MCF 10A (cell line): ENCODE results near the gene HMGB1. TPM values are rescaled to one million over a fixed set of nuclear protein-coding genes. Genes with fewer than 3 reads are reported as not detected.

Experiments
- BruUV-seq: library from RNA; stranded (reverse); fragments of 400-500 nt; replicated peaks from 2 replicates; lab custom pipeline; 2021; lab: Mats Ljungman, UMichigan
- CTCF ChIA-PET: fragments of 300-600 bp; sonication (Branson Sonifier 250); formaldehyde crosslinking; extraction: SDS; loops from one replicate; lab custom pipeline; 2021; ENCODE audit warnings: antibody characterized with exemption, inconsistent platforms; lab: Yijun Ruan, JAX
- POLR2A ChIA-PET: fragments of 300-600, 350-650 bp; sonication (Branson Sonifier 250); formaldehyde crosslinking; extraction: SDS; loops from one replicate; lab custom pipeline; 2020; ENCODE audit warnings: antibody characterized with exemption, inconsistent platforms; lab: Yijun Ruan, JAX
- DNase-seq: peaks from one replicate; pipeline ENCODE4 v3.0.0-alpha.2; 2018; ENCODE audit not compliant: unreplicated experiment
- H3K27ac Mint-ChIP-seq: one replicate; pipeline ENCODE4 v1.8.0; 2022; ENCODE audit warnings: mild to moderate bottlenecking, low read depth, mixed read lengths; ENCODE audit not compliant: unreplicated experiment
- H3K27me3 Mint-ChIP-seq: one replicate; pipeline ENCODE4 v1.8.0; 2022; ENCODE audit warnings: mixed read lengths; ENCODE audit not compliant: insufficient read depth, unreplicated experiment
- H3K36me3 Mint-ChIP-seq: one replicate; pipeline ENCODE4 v1.8.0; 2022; ENCODE audit warnings: mild to moderate bottlenecking, moderate library complexity, mixed read lengths; ENCODE audit not compliant: insufficient read depth, unreplicated experiment
- H3K4me1 Mint-ChIP-seq: one replicate; pipeline ENCODE4 v1.8.0; 2022; ENCODE audit warnings: mixed read lengths; ENCODE audit not compliant: insufficient read depth, unreplicated experiment
- H3K4me3 Mint-ChIP-seq: one replicate; pipeline ENCODE4 v1.8.0; 2022; ENCODE audit warnings: mild to moderate bottlenecking, moderate library complexity, mixed read lengths; ENCODE audit not compliant: unreplicated experiment
- H3K9me3 Mint-ChIP-seq: one replicate; pipeline ENCODE4 v1.8.0; 2022; ENCODE audit warnings: mixed read lengths; ENCODE audit not compliant: unreplicated experiment
- intact Hi-C: fragments of 100-400 bp; cut with micrococcal nuclease; formaldehyde crosslinking; loops from 2 replicates; pipeline ENCODE4 v1.14.1; 2022
- total RNA-seq: library from RNA; stranded (reverse); gene quantifications from 2 replicates; pipeline ENCODE4 v1.2.3, GENCODE V29; 2022
- TF ChIP-seq, protein P1 (sequence below): fragments of 200-600 bp; IDR thresholded peaks from one replicate; pipeline ENCODE4 v1.8.0; 2022; ENCODE audit warnings: antibody characterized with exemption, mild to moderate bottlenecking; ENCODE audit not compliant: unreplicated experiment

Gene HMGB1
- total RNA-seq, 1 experiment from 2014 or later, result 302 TPM

DNA sequence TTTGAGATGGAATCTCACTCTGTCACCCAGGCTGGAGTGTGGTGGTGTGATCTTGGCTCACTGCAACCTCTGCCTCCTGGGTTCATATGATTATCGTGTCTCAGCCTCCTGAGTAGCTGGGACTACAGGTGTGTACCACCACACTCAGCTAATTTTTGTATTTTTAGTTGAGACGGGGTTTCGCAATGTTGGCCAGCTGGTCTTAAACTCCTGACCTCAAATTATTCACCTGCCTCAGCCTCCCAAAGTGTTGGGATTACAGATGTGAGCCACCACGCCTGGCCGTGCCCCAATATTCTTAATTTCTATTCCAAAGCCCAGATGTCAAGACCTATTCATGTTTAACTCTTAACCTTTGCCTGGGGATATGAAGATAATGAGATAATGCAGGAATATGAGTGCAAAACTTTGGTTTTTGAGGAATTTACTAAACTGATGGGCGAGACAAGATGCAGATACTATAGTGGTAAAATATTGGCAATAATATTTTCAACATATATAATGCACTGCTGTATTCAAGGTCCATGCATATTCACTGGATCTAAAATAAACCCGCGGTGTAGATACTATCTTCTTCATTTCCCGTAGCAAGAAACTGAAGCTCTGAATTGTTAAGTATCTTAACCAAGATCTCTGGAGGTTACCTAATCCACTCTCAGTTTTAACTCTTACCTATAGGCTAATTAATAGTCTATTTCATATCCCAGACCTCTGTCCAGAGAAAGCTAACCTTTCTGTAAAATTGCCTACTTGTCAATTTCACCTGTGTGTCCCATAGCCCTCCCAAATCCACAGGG lies 43.7 kb upstream of the HMGB1 start:
- intact Hi-C loops, result no loop called here
- POLR2A ChIA-PET, result interaction anchor here (0.6 kb wide), 1 partner anchor 108 kb away, joined by 3 read pairs; no protein-coding TSS in a partner anchor
- no peaks in the 10 kb centered on the region for H3K4me1 Mint-ChIP-seq
- H3K36me3 Mint-ChIP-seq, result no peaks in the 10 kb centered on the region
- H3K4me3 Mint-ChIP-seq, result no peak overlapping the region
- no peak overlapping the region for H3K27ac Mint-ChIP-seq
- BruUV-seq, result no TSS peak
- CTCF ChIA-PET, result no interaction called here
- no peaks in the 10 kb centered on the region for H3K27me3 Mint-ChIP-seq
- no peak for DNase-seq
- TF ChIP-seq, protein P1, sequence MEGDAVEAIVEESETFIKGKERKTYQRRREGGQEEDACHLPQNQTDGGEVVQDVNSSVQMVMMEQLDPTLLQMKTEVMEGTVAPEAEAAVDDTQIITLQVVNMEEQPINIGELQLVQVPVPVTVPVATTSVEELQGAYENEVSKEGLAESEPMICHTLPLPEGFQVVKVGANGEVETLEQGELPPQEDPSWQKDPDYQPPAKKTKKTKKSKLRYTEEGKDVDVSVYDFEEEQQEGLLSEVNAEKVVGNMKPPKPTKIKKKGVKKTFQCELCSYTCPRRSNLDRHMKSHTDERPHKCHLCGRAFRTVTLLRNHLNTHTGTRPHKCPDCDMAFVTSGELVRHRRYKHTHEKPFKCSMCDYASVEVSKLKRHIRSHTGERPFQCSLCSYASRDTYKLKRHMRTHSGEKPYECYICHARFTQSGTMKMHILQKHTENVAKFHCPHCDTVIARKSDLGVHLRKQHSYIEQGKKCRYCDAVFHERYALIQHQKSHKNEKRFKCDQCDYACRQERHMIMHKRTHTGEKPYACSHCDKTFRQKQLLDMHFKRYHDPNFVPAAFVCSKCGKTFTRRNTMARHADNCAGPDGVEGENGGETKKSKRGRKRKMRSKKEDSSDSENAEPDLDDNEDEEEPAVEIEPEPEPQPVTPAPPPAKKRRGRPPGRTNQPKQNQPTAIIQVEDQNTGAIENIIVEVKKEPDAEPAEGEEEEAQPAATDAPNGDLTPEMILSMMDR, result no peak
- H3K9me3 Mint-ChIP-seq, result no peaks in the 10 kb centered on the region

DNA sequence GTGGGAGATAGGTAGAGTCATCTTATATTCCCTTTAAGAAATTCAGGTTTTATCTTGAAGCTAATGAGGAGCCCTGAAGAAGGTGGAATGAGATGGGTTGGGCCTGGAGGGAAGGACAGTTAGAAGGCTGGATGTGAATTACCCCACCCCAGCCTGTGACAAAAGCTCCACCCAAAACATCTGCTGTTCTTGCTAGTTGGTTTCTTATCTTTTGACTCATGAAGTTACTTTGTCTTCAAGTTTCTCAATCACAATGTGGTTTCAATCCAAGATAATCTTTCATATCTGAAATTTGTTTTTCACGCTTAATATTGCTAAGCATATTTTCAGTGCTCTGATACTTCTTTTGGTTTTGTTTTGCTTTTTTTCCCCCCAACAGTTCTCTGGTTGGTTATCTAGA lies 38.3 kb upstream of the HMGB1 start:
- Mint-ChIP-seq H3K27ac (no peak overlapping the region), H3K4me1 (no peaks in the 10 kb centered on the region), H3K27me3 (no peaks in the 10 kb centered on the region), H3K9me3 (no peaks in the 10 kb centered on the region), H3K4me3 (no peak overlapping the region), H3K36me3 (no peaks in the 10 kb centered on the region)
- intact Hi-C loops, result no loop called here
- TF ChIP-seq, protein P1, result no peak
- ChIA-PET CTCF (interaction anchor here (0.7 kb wide), 1 partner anchor 186 kb away, joined by 5 read pairs; no protein-coding TSS in a partner anchor), POLR2A (interaction anchor here (0.7 kb wide), 1 partner anchor 46 kb away, joined by 3 read pairs; no protein-coding TSS in a partner anchor)
- no peak for DNase-seq
- no TSS peak for BruUV-seq

DNA sequence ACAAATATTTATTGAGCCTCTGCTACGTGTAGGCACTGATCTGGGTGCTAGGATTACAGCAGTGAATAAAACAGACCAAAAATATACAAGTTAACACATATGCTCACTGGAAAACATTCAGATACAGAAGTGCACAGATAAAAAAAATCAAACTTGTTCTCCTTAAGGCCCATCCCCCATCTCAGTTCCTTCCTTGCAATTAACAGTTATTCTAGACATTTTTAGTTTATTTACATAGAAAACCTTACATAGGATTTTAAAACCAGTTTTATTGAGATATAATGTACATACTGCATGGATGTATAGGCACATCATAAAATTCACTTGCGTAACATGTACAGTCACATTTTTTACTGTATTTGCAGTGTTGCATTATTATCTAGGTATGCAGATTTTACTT lies 36.5 kb upstream of the HMGB1 start:
- Mint-ChIP-seq H3K27ac (no peak overlapping the region), H3K27me3 (no peaks in the 10 kb centered on the region), H3K9me3 (no peaks in the 10 kb centered on the region), H3K4me1 (no peaks in the 10 kb centered on the region), H3K36me3 (no peaks in the 10 kb centered on the region), H3K4me3 (no peak overlapping the region)
- TF ChIP-seq, protein P1, result no peak
- no peak for DNase-seq
- no TSS peak for BruUV-seq
- ChIA-PET POLR2A (no interaction called here), CTCF (no interaction called here)
- intact Hi-C loops, result no loop called here

DNA sequence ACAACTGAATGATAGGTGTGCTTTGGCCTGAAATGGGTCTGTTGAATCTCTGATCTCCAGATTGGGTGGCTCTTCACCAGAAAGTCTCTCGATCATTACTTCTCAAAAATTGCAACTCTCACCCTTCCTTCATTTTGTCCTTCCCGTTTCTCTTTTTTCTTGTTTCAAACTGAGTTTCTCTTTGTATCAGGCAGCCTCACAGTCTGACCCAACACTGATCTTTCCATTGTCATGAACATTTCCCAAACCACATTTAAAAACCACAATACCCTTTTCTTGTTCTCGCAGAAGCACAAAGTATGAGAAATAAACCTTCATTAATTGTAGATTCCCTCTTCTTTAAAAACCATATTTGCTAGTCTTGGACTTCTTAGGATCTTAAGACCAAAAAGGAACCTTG lies 33.6 kb upstream of the HMGB1 start:
- Mint-ChIP-seq H3K4me1 (no peaks in the 10 kb centered on the region), H3K4me3 (no peak overlapping the region), H3K36me3 (no peaks in the 10 kb centered on the region), H3K9me3 (no peaks in the 10 kb centered on the region), H3K27ac (no peak overlapping the region), H3K27me3 (no peaks in the 10 kb centered on the region)
- no TSS peak for BruUV-seq
- POLR2A ChIA-PET, result no interaction called here
- CTCF ChIA-PET, result interaction anchor here (0.7 kb wide), 1 partner anchor 1037 kb away, joined by 3 read pairs; no protein-coding TSS in a partner anchor
- intact Hi-C loops, result no loop called here
- DNase-seq, result no peak
- TF ChIP-seq, protein P1, result no peak
